CD4-positive, alpha-beta T cell treated with Interleukin-6 at 100 ng/mL for 8 hours (primary cell): ENCODE measurements around the gene RRBP1.
"Not testable (repeated sequence)": the region's sequence is repeated elsewhere in the genome, so short reads cannot be mapped to it uniquely, and the experiment has no call there.

Source experiments
- DNase-seq: peaks from one replicate; pipeline ENCODE4 v3.0.0-alpha.2; 2020; ENCODE audit warnings: mixed read lengths, low spot score

RRBP1 gene

GRCh38 chr20:17664025-17664633 is 17.9 kb downstream of the RRBP1 start:
- no peak for DNase-seq

GRCh38 chr20:17663486-17663885 is 18.6 kb downstream of the RRBP1 start:
- DNase-seq = no peak

- DNase-seq = no peak
Observed at GRCh38 chr20:17663040-17663399, 19.0 kb downstream of the RRBP1 start.

GRCh38 chr20:17662333-17663039 is 19.6 kb downstream of the RRBP1 start:
- no peak for DNase-seq

GRCh38 chr20:17661121-17661744 is 20.8 kb downstream of the RRBP1 start:
- no peak for DNase-seq

- no peak for DNase-seq
Observed at GRCh38 chr20:17660667-17661066, 21.4 kb downstream of the RRBP1 start.

- no peak for DNase-seq
Observed at GRCh38 chr20:17659801-17660200, 22.2 kb downstream of the RRBP1 start.

- not testable (repeated sequence) for DNase-seq
Observed at GRCh38 chr20:17659344-17659743, 22.7 kb downstream of the RRBP1 start.

- DNase-seq = no peak
Observed at GRCh38 chr20:17658648-17658993, 23.4 kb downstream of the RRBP1 start.

- DNase-seq = no peak
Observed at GRCh38 chr20:17657898-17658647, 24.0 kb downstream of the RRBP1 start.

GRCh38 chr20:17657079-17657825 is 24.8 kb downstream of the RRBP1 start:
- DNase-seq = no peak

- DNase-seq = no peak
Observed at GRCh38 chr20:17655865-17656479, 26.1 kb downstream of the RRBP1 start.

- no peak for DNase-seq
Observed at GRCh38 chr20:17655286-17655651, 26.8 kb downstream of the RRBP1 start.

GRCh38 chr20:17654649-17655285 is 27.3 kb downstream of the RRBP1 start:
- no peak for DNase-seq

GRCh38 chr20:17653835-17654648 is 28.0 kb downstream of the RRBP1 start:
- no peak for DNase-seq

GRCh38 chr20:17652411-17652810 is 29.6 kb downstream of the RRBP1 start:
- no peak for DNase-seq

- no peak for DNase-seq
Observed at GRCh38 chr20:17651760-17652388, 30.2 kb downstream of the RRBP1 start.

- DNase-seq = no peak
Observed at GRCh38 chr20:17651129-17651759, 30.8 kb downstream of the RRBP1 start.
